LNCAP (cell line): Measurements from ENCODE around the gene GCH1.

Source experiments
- CTCF ChIP-seq: fragments of 450-650 bp; IDR thresholded peaks from 2 replicates; pipeline ENCODE4 v1.5.1; 2017; ENCODE audit warnings: mild to moderate bottlenecking

GCH1 gene

GRCh38 chr14:54920052-54920451, 17.4 kb upstream of the GCH1 start:
- no peak for TF ChIP-seq CTCF

- TF ChIP-seq CTCF: no peak
These were observed 16.7 kb upstream of the GCH1 start for GRCh38 chr14:54919330-54919729.

- TF ChIP-seq CTCF: no peak
These were observed 15.8 kb upstream of the GCH1 start for GRCh38 chr14:54918427-54918826.

- no peak for TF ChIP-seq CTCF
These were observed 13.5 kb upstream of the GCH1 start for GRCh38 chr14:54916101-54916500.

- no peak for TF ChIP-seq CTCF
These were observed 7.4 kb upstream of the GCH1 start for GRCh38 chr14:54909817-54910558.

- no peak for TF ChIP-seq CTCF
These were observed 5.6 kb upstream of the GCH1 start for GRCh38 chr14:54908190-54908589.

GRCh38 chr14:54906075-54906474, 3.4 kb upstream of the GCH1 start:
- no peak for TF ChIP-seq CTCF

- no peak for TF ChIP-seq CTCF
These were observed 494 bp downstream of the GCH1 start for GRCh38 chr14:54902143-54902520.
